H1 (cell line): Measurements from ENCODE around the gene RAP1B. TPM values are rescaled to one million over a fixed set of nuclear protein-coding genes. Genes with fewer than 3 reads are reported as not detected.

Source experiments
- BACH1 ChIP-seq: IDR thresholded peaks from 2 replicates; pipeline ENCODE4 v1.6.1; 2012; ENCODE audit warnings: low read length, improper control_type of control experiment
- BRCA1 ChIP-seq: IDR thresholded peaks from 2 replicates; pipeline ENCODE4 v1.6.1; 2012; ENCODE audit warnings: low read depth, low read length, improper control_type of control experiment
- CBX5 ChIP-seq: fragments of 300-800, 300-1000 bp; sonication (generic); IDR thresholded peaks from 2 replicates; pipeline ENCODE4 v1.7.1; 2016; ENCODE audit warnings: antibody characterized with exemption, low read length, low read depth
- CBX8 ChIP-seq: fragments of 300-800, 300-1000 bp; sonication (generic); IDR thresholded peaks from 2 replicates; pipeline ENCODE4 v1.7.1; 2016; ENCODE audit warnings: low read depth, low read length, borderline replicate concordance
- KDM1A ChIP-seq: fragments of 200-600, 300-600 bp; sonication (generic); IDR thresholded peaks from 2 replicates; pipeline ENCODE4 v1.7.1; 2016; ENCODE audit warnings: mild to moderate bottlenecking, low read length, borderline replicate concordance
- SIRT6 ChIP-seq: IDR thresholded peaks from one replicate; pipeline ENCODE4 v1.7.1; 2012; ENCODE audit warnings: low read length, inconsistent platforms
- SP2 ChIP-seq: IDR thresholded peaks from 2 replicates; pipeline ENCODE4 v1.6.1; 2012; ENCODE audit warnings: mild to moderate bottlenecking, low read length, inconsistent platforms
- YY1 ChIP-seq: IDR thresholded peaks from 2 replicates; pipeline ENCODE4 v1.6.1; 2011; ENCODE audit warnings: low read depth, mild to moderate bottlenecking, low read length
- polyA plus RNA-seq, 7 experiments: library from polyadenylated mRNA; depleted of rRNA in 3 of 7; stranded (reverse) in 5 of 7; unstranded in 2 of 7; fragments of >200 nt in 5 of 7; fragments of 200-250 nt in 2 of 7; gene quantifications; 1 replicate in 5 of 7; 2 replicates in 1 of 7; 4 replicates in 1 of 7; pipeline versions ENCODE4 v1.2.1 to v1.2.3, GENCODE V29; 2011 to 2013; ENCODE audit warnings: missing spikeins in 2 of 7, mixed read lengths in 2 of 7
- total RNA-seq: library from RNA; stranded (reverse); fragmentation: NEBNext Ultra II Directional; extraction: Animal tissue kit (Norgen Biotek cat#: 25700); gene quantifications from 2 replicates; pipeline ENCODE4 v1.2.1, GENCODE V29; 2021
- TF ChIP-seq, protein P1 (sequence below): fragments of 300-600 bp; sonication (generic); IDR thresholded peaks from 2 replicates; pipeline ENCODE4 v1.7.1; 2012; ENCODE audit warnings: low read length, moderate library complexity, mild to moderate bottlenecking, inconsistent platforms; ENCODE audit not compliant: insufficient replicate concordance
- TF ChIP-seq, protein P2 (sequence below): IDR thresholded peaks from 2 replicates; pipeline ENCODE4 v1.6.1; 2011; ENCODE audit warnings: low read length, improper control_type of control experiment

The RAP1B gene
- total and polyA plus RNA-seq, 2 of the 8 experiments (the other 6 are each of a cell fraction or from before 2014, with no cell fraction given) = 61.4 to 112 TPM

DNA sequence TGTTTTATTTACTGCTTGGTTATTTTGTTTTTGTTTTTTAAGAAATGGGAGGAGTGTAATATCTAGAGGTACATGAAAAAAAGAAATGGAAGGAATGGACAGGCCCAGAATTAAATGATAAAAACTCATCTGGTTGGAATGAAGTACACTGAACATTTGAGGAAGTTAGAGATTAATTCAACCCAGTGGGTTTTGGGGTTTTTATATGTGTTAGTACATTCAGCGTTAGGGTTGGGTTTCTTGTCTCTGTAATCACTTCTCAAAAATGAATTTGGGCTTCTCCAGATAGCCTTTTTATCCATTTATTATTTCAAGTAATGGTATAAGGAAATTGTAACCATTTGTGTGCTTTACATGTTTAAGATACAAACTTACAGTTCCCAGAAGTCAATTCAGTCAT lies 56.6 kb downstream of the RAP1B start (continued):
- TF ChIP-seq, protein P1, sequence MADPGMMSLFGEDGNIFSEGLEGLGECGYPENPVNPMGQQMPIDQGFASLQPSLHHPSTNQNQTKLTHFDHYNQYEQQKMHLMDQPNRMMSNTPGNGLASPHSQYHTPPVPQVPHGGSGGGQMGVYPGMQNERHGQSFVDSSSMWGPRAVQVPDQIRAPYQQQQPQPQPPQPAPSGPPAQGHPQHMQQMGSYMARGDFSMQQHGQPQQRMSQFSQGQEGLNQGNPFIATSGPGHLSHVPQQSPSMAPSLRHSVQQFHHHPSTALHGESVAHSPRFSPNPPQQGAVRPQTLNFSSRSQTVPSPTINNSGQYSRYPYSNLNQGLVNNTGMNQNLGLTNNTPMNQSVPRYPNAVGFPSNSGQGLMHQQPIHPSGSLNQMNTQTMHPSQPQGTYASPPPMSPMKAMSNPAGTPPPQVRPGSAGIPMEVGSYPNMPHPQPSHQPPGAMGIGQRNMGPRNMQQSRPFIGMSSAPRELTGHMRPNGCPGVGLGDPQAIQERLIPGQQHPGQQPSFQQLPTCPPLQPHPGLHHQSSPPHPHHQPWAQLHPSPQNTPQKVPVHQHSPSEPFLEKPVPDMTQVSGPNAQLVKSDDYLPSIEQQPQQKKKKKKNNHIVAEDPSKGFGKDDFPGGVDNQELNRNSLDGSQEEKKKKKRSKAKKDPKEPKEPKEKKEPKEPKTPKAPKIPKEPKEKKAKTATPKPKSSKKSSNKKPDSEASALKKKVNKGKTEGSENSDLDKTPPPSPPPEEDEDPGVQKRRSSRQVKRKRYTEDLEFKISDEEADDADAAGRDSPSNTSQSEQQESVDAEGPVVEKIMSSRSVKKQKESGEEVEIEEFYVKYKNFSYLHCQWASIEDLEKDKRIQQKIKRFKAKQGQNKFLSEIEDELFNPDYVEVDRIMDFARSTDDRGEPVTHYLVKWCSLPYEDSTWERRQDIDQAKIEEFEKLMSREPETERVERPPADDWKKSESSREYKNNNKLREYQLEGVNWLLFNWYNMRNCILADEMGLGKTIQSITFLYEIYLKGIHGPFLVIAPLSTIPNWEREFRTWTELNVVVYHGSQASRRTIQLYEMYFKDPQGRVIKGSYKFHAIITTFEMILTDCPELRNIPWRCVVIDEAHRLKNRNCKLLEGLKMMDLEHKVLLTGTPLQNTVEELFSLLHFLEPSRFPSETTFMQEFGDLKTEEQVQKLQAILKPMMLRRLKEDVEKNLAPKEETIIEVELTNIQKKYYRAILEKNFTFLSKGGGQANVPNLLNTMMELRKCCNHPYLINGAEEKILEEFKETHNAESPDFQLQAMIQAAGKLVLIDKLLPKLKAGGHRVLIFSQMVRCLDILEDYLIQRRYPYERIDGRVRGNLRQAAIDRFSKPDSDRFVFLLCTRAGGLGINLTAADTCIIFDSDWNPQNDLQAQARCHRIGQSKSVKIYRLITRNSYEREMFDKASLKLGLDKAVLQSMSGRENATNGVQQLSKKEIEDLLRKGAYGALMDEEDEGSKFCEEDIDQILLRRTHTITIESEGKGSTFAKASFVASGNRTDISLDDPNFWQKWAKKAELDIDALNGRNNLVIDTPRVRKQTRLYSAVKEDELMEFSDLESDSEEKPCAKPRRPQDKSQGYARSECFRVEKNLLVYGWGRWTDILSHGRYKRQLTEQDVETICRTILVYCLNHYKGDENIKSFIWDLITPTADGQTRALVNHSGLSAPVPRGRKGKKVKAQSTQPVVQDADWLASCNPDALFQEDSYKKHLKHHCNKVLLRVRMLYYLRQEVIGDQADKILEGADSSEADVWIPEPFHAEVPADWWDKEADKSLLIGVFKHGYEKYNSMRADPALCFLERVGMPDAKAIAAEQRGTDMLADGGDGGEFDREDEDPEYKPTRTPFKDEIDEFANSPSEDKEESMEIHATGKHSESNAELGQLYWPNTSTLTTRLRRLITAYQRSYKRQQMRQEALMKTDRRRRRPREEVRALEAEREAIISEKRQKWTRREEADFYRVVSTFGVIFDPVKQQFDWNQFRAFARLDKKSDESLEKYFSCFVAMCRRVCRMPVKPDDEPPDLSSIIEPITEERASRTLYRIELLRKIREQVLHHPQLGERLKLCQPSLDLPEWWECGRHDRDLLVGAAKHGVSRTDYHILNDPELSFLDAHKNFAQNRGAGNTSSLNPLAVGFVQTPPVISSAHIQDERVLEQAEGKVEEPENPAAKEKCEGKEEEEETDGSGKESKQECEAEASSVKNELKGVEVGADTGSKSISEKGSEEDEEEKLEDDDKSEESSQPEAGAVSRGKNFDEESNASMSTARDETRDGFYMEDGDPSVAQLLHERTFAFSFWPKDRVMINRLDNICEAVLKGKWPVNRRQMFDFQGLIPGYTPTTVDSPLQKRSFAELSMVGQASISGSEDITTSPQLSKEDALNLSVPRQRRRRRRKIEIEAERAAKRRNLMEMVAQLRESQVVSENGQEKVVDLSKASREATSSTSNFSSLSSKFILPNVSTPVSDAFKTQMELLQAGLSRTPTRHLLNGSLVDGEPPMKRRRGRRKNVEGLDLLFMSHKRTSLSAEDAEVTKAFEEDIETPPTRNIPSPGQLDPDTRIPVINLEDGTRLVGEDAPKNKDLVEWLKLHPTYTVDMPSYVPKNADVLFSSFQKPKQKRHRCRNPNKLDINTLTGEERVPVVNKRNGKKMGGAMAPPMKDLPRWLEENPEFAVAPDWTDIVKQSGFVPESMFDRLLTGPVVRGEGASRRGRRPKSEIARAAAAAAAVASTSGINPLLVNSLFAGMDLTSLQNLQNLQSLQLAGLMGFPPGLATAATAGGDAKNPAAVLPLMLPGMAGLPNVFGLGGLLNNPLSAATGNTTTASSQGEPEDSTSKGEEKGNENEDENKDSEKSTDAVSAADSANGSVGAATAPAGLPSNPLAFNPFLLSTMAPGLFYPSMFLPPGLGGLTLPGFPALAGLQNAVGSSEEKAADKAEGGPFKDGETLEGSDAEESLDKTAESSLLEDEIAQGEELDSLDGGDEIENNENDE = no peak
- TF ChIP-seq CBX5 = no peak
- TF ChIP-seq SP2 = no peak
- no peak for TF ChIP-seq BACH1
- no peak for TF ChIP-seq YY1
- TF ChIP-seq SIRT6 = no peak
- TF ChIP-seq BRCA1 = no peak
- no peak for TF ChIP-seq KDM1A
- TF ChIP-seq CBX8 = no peak
- TF ChIP-seq, protein P2, sequence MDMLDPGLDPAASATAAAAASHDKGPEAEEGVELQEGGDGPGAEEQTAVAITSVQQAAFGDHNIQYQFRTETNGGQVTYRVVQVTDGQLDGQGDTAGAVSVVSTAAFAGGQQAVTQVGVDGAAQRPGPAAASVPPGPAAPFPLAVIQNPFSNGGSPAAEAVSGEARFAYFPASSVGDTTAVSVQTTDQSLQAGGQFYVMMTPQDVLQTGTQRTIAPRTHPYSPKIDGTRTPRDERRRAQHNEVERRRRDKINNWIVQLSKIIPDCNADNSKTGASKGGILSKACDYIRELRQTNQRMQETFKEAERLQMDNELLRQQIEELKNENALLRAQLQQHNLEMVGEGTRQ = no peak
